GM21619 (cell line): ENCODE measurements around the gene EML4.
"Not testable (repeated sequence)": the region's sequence is repeated elsewhere in the genome, so short reads cannot be mapped to it uniquely, and the experiment has no call there.

Source experiments
- ATAC-seq: cut with Tn5 transposase; IDR thresholded peaks from one replicate; pipeline ENCODE4 v1.9.1; 2021; ENCODE audit not compliant: unreplicated experiment

Gene EML4

GRCh38 chr2:42250925-42251324 lies 81.8 kb downstream of the EML4 start:
- no peak for ATAC-seq

- no peak for ATAC-seq
Observed at GRCh38 chr2:42252464-42252863, 83.3 kb downstream of the EML4 start.

- ATAC-seq: no peak
Observed at GRCh38 chr2:42254186-42254895, 85.2 kb downstream of the EML4 start.

- ATAC-seq: peak; percentile 93
Observed at GRCh38 chr2:42256505-42256904, 87.4 kb downstream of the EML4 start.

GRCh38 chr2:42261518-42262195 lies 92.5 kb downstream of the EML4 start:
- ATAC-seq: no peak

GRCh38 chr2:42266236-42266635 lies 97.1 kb downstream of the EML4 start:
- no peak for ATAC-seq

- ATAC-seq: no peak
Observed at GRCh38 chr2:42267530-42267929, 98.4 kb downstream of the EML4 start.

- no peak for ATAC-seq
Observed at GRCh38 chr2:42268528-42269151, 99.5 kb downstream of the EML4 start.

GRCh38 chr2:42270757-42271156 lies 101.6 kb downstream of the EML4 start:
- ATAC-seq: no peak

GRCh38 chr2:42271246-42271645 lies 102.1 kb downstream of the EML4 start:
- ATAC-seq: not testable (repeated sequence)

GRCh38 chr2:42274863-42275262 lies 105.7 kb downstream of the EML4 start:
- no peak for ATAC-seq

- no peak for ATAC-seq
Observed at GRCh38 chr2:42281416-42282081, 112.4 kb downstream of the EML4 start.

- ATAC-seq: no peak
Observed at GRCh38 chr2:42284019-42284418, 114.9 kb downstream of the EML4 start.

GRCh38 chr2:42286268-42286946 lies 117.3 kb downstream of the EML4 start:
- no peak for ATAC-seq

GRCh38 chr2:42288811-42289210 lies 119.7 kb downstream of the EML4 start:
- no peak for ATAC-seq

GRCh38 chr2:42289222-42289621 lies 120.1 kb downstream of the EML4 start:
- no peak for ATAC-seq

- no peak for ATAC-seq
Observed at GRCh38 chr2:42290005-42290404, 120.9 kb downstream of the EML4 start.

- ATAC-seq: no peak
Observed at GRCh38 chr2:42293019-42293418, 123.9 kb downstream of the EML4 start.

GRCh38 chr2:42296226-42296625 lies 127.1 kb downstream of the EML4 start:
- peak; percentile 83 for ATAC-seq

GRCh38 chr2:42297322-42297936 lies 128.3 kb downstream of the EML4 start:
- no peak for ATAC-seq

- ATAC-seq: no peak
Observed at GRCh38 chr2:42298132-42298531, 129.0 kb downstream of the EML4 start.
